GM18508 (cell line): ENCODE measurements around the gene DEFB129.
"Not testable (repeated sequence)": the region's sequence is repeated elsewhere in the genome, so short reads cannot be mapped to it uniquely, and the experiment has no call there.

Experiments
- ATAC-seq: cut with Tn5 transposase; IDR thresholded peaks from one replicate; pipeline ENCODE4 v1.9.1; 2021; ENCODE audit warnings: moderate number of reproducible peaks; ENCODE audit not compliant: insufficient read depth, unreplicated experiment

The DEFB129 gene

GRCh38 chr20:226958-227357, at the start of gene DEFB129:
TSS of gene DEFB129 (plus strand) at chr20:227258. CDS start at chr20:227289, 31 bp downstream.
- ATAC-seq: no peak

- no peak for ATAC-seq
Observed at GRCh38 chr20:184288-184687, 42.8 kb upstream of the DEFB129 start.

GRCh38 chr20:187733-188132, 39.3 kb upstream of the DEFB129 start:
- ATAC-seq: no peak

- ATAC-seq: no peak
Observed at GRCh38 chr20:189611-190010, 37.4 kb upstream of the DEFB129 start, which contains the start of gene DEFB128. TSS of gene DEFB128 (minus strand) at chr20:189711. CDS start at chr20:189623, 88 bp downstream.

- ATAC-seq: no peak
Observed at GRCh38 chr20:198225-198624, 28.8 kb upstream of the DEFB129 start.

GRCh38 chr20:199996-200395, 27.1 kb upstream of the DEFB129 start:
- no peak for ATAC-seq

GRCh38 chr20:203630-204029, 23.4 kb upstream of the DEFB129 start:
- ATAC-seq: not testable (repeated sequence)

- no peak for ATAC-seq
Observed at GRCh38 chr20:208942-209566, 18.0 kb upstream of the DEFB129 start.

GRCh38 chr20:210809-211502, 16.1 kb upstream of the DEFB129 start:
- ATAC-seq: no peak

- ATAC-seq: no peak
Observed at GRCh38 chr20:214383-214782, 12.7 kb upstream of the DEFB129 start.

- ATAC-seq: no peak
Observed at GRCh38 chr20:215796-216195, 11.3 kb upstream of the DEFB129 start.

GRCh38 chr20:217266-217665, 9.8 kb upstream of the DEFB129 start:
- ATAC-seq: no peak

GRCh38 chr20:219290-220115, 7.6 kb upstream of the DEFB129 start:
- ATAC-seq: no peak

- ATAC-seq: no peak
Observed at GRCh38 chr20:221258-221830, 5.7 kb upstream of the DEFB129 start.

- not testable (repeated sequence) for ATAC-seq
Observed at GRCh38 chr20:225879-226278, 1.2 kb upstream of the DEFB129 start.

- no peak for ATAC-seq
Observed at GRCh38 chr20:227439-228105, 514 bp downstream of the DEFB129 start.

- no peak for ATAC-seq
Observed at GRCh38 chr20:235891-236290, 8.8 kb downstream of the DEFB129 start.

GRCh38 chr20:237489-237888, 10.4 kb downstream of the DEFB129 start:
- peak; percentile 43 for ATAC-seq

GRCh38 chr20:237929-238328, 10.9 kb downstream of the DEFB129 start:
- ATAC-seq: no peak

GRCh38 chr20:242905-243304, 15.8 kb downstream of the DEFB129 start:
- ATAC-seq: no peak
